GM23338 (cell line): Measurements from ENCODE around the gene LYZL6. TPM values are rescaled to one million over a fixed set of nuclear protein-coding genes. Genes with fewer than 3 reads are reported as not detected.

Source experiments
- ATAC-seq: fragments of 200-7000 bp; cut with Tn5 transposase; 3 replicates; pipeline ENCODE4 v1.9.1; 2020
- DNase-seq: peaks from one replicate; pipeline ENCODE4 v3.0.0-alpha.2; 2015; ENCODE audit warnings: low spot score
- H2AFZ ChIP-seq: fragments of 200-600 bp; sonication (generic); 2 replicates; pipeline ENCODE4 v1.8.0; 2016; ENCODE audit warnings: antibody characterized with exemption, mild to moderate bottlenecking, moderate library complexity
- H3F3A ChIP-seq: fragments of 200-600 bp; sonication (generic); replicated peaks from 2 replicates; pipeline ENCODE4 v1.8.0; 2017; ENCODE audit warnings: antibody characterized with exemption, mixed run types, low read depth
- H3K27ac ChIP-seq: fragments of 200-600 bp; sonication (generic); 2 replicates; pipeline ENCODE4 v1.6.1; 2016; ENCODE audit warnings: low read depth
- H3K27me3 ChIP-seq: fragments of 200-600 bp; sonication (generic); 2 replicates; pipeline ENCODE4 v1.8.0; 2016; ENCODE audit warnings: mild to moderate bottlenecking, mixed run types, moderate library complexity; ENCODE audit not compliant: insufficient read depth
- H3K36me3 ChIP-seq: fragments of 200-600 bp; sonication (generic); 2 replicates; pipeline ENCODE4 v1.8.0; 2016; ENCODE audit warnings: mild to moderate bottlenecking; ENCODE audit not compliant: insufficient read depth
- H3K4me1 ChIP-seq: fragments of 200-600 bp; sonication (generic); 2 replicates; pipeline ENCODE4 v1.8.0; 2016; ENCODE audit warnings: mild to moderate bottlenecking, moderate library complexity; ENCODE audit not compliant: insufficient read depth
- H3K4me2 ChIP-seq: fragments of 200-600 bp; sonication (generic); 2 replicates; pipeline ENCODE4 v1.7.1; 2017; ENCODE audit warnings: mixed run types
- H3K4me3 ChIP-seq: fragments of 200-600 bp; sonication (generic); 2 replicates; pipeline ENCODE4 v1.6.1; 2016; ENCODE audit warnings: mixed run types
- H3K79me2 ChIP-seq: fragments of 200-600 bp; sonication (generic); replicated peaks from 2 replicates; pipeline ENCODE4 v1.8.0; 2017; ENCODE audit warnings: mild to moderate bottlenecking; ENCODE audit not compliant: insufficient read depth
- H3K9me2 ChIP-seq: fragments of 200-600 bp; sonication (generic); 2 replicates; pipeline ENCODE4 v1.8.0; 2017; ENCODE audit not compliant: insufficient read depth
- H4K20me1 ChIP-seq: fragments of 200-600 bp; sonication (generic); replicated peaks from 2 replicates; pipeline ENCODE4 v1.8.0; 2017; ENCODE audit warnings: mild to moderate bottlenecking; ENCODE audit not compliant: insufficient read depth
- H3K27ac Mint-ChIP-seq: 2 replicates; pipeline ENCODE4 v1.8.0; 2020; ENCODE audit warnings: inconsistent platforms, mild to moderate bottlenecking, moderate library complexity, mixed read lengths
- H3K27me3 Mint-ChIP-seq: 3 replicates; pipeline ENCODE4 v1.8.0; 2022; ENCODE audit warnings: low read depth, mild to moderate bottlenecking, moderate library complexity, mixed read lengths, inconsistent platforms; ENCODE audit not compliant: insufficient read depth, poor library complexity
- H3K36me3 Mint-ChIP-seq: 3 replicates; pipeline ENCODE4 v1.8.0; 2021; ENCODE audit warnings: low read depth, mild to moderate bottlenecking, inconsistent platforms, moderate library complexity, mixed read lengths
- H3K4me1 Mint-ChIP-seq: 3 replicates; pipeline ENCODE4 v1.8.0; 2020; ENCODE audit warnings: mild to moderate bottlenecking, inconsistent platforms, mixed read lengths
- H3K4me3 Mint-ChIP-seq: 3 replicates; pipeline ENCODE4 v1.8.0; 2021; ENCODE audit warnings: moderate library complexity, mild to moderate bottlenecking, inconsistent platforms, mixed read lengths
- H3K9me3 Mint-ChIP-seq: 3 replicates; pipeline ENCODE4 v1.8.0; 2020; ENCODE audit warnings: moderate library complexity, mild to moderate bottlenecking, inconsistent platforms, mixed read lengths
- CREB1 ChIP-seq: fragments of 250-450 bp; sonication (Bioruptor Pico); IDR thresholded peaks from 2 replicates; pipeline ENCODE4 v1.5.0; 2020; ENCODE audit warnings: low read depth, mild to moderate bottlenecking, moderate library complexity
- CTCF ChIP-seq, 2 experiments: fragments of 200-600 bp in 1 of 2; sonication (generic) in 1 of 2; conservative IDR thresholded peaks; 2 replicates each; pipeline versions ENCODE4 v1.5.1 to v1.6.1; 2016 to 2017; ENCODE audit warnings: antibody characterized with exemption in 2 of 2, low read depth in 2 of 2, mild to moderate bottlenecking in 2 of 2, moderate library complexity in 1 of 2
- ETS1 ChIP-seq: IDR thresholded peaks from 2 replicates; pipeline ENCODE4 v1.6.1; 2016; ENCODE audit warnings: antibody characterized with exemption
- EZH2 ChIP-seq: fragments of 200-600 bp; sonication (generic); IDR thresholded peaks from one replicate; pipeline ENCODE4 v1.8.0; 2017; ENCODE audit warnings: antibody characterized with exemption, mild to moderate bottlenecking, low read depth; ENCODE audit not compliant: unreplicated experiment
- EZH2phosphoT487 ChIP-seq: fragments of 200-600 bp; sonication (generic); IDR thresholded peaks from one replicate; pipeline ENCODE4 v1.8.1; 2018; ENCODE audit warnings: antibody characterized with exemption; ENCODE audit not compliant: unreplicated experiment
- JUNB ChIP-seq: IDR thresholded peaks from one replicate; pipeline ENCODE4 v1.6.1; 2016; ENCODE audit warnings: antibody characterized with exemption; ENCODE audit not compliant: unreplicated experiment
- NANOG ChIP-seq: IDR thresholded peaks from 2 replicates; pipeline ENCODE4 v1.6.1; 2016; ENCODE audit warnings: antibody characterized with exemption, borderline replicate concordance
- POLR2AphosphoS5 ChIP-seq: IDR thresholded peaks from 2 replicates; pipeline ENCODE4 v1.6.1; 2016; ENCODE audit warnings: antibody characterized with exemption, low read depth
- REST ChIP-seq: IDR thresholded peaks from one replicate; pipeline ENCODE4 v1.6.1; 2018; ENCODE audit warnings: antibody characterized with exemption; ENCODE audit not compliant: unreplicated experiment
- STAT1 ChIP-seq: IDR thresholded peaks from one replicate; pipeline ENCODE4 v1.6.1; 2016; ENCODE audit warnings: antibody characterized with exemption; ENCODE audit not compliant: unreplicated experiment
- ZNF114 ChIP-seq: fragments of 250-450 bp; sonication (Bioruptor Pico); IDR thresholded peaks from 2 replicates; pipeline ENCODE4 v1.5.0; 2020; ENCODE audit warnings: mild to moderate bottlenecking, moderate library complexity
- ZNF331 ChIP-seq: fragments of 250-450 bp; sonication (Bioruptor Pico); IDR thresholded peaks from 2 replicates; pipeline ENCODE4 v1.5.0; 2020; ENCODE audit warnings: low read depth, mild to moderate bottlenecking, moderate library complexity
- ZNF462 ChIP-seq: fragments of 250-450 bp; sonication (Bioruptor Pico); IDR thresholded peaks from 2 replicates; pipeline ENCODE4 v1.5.0; 2020; ENCODE audit warnings: mild to moderate bottlenecking, moderate library complexity
- polyA plus RNA-seq: library from polyadenylated mRNA; unstranded; fragments of >200 nt; fragmentation: Nextera tagmentation; extraction: Ambion mirVana; gene quantifications from 2 replicates; pipeline ENCODE4 v1.2.1, GENCODE V29; 2016
- total RNA-seq: library from RNA; depleted of rRNA; stranded (reverse); fragments of >200 nt; shearing (Covaris generic); gene quantifications from 2 replicates; pipeline ENCODE4 v1.2.3, GENCODE V29; 2014

The LYZL6 gene
- total and polyA plus RNA-seq, 2 experiments from 2014 or later: not detected

- H3K27ac ChIP-seq: no peak overlapping the region
- H2AFZ ChIP-seq: no peak overlapping the region
- H3K27me3 ChIP-seq: no peaks in the 10 kb centered on the region
- TF ChIP-seq EZH2: no peak
- TF ChIP-seq ZNF331 (CRISPR knock-in tag): no peak
- TF ChIP-seq REST: no peak
- no peak for TF ChIP-seq CTCF (conservative IDR thresholded peaks at IDR 0.05; ENCODE audit: low read depth in 2 of 2)
- TF ChIP-seq ZNF114 (CRISPR knock-in tag): no peak
- no peak for TF ChIP-seq CREB1 (CRISPR knock-in tag)
- TF ChIP-seq JUNB: no peak
- TF ChIP-seq EZH2phosphoT487: no peak
- no peak for TF ChIP-seq ZNF462
- TF ChIP-seq ETS1: no peak
- no peak for TF ChIP-seq POLR2AphosphoS5
- no peak for TF ChIP-seq STAT1
- no peak for TF ChIP-seq NANOG
- Mint-ChIP-seq H3K27me3 (peaks cover 3% of the 10 kb centered on the region), H3K4me1 (no peaks in the 10 kb centered on the region), H3K4me3 (no peak overlapping the region), H3K9me3 (peaks cover 68% of the 10 kb centered on the region), H3K36me3 (peaks cover 44% of the 10 kb centered on the region), H3K27ac (no peak overlapping the region)
- H3K9me2 ChIP-seq: peaks cover 6% of the 10 kb centered on the region; the same call in 1 of the 2 replicates
- H3F3A ChIP-seq: no peaks in the 10 kb centered on the region
- H3K79me2 ChIP-seq: no peaks in the 10 kb centered on the region
- ATAC-seq (no peak), DNase-seq (no peak)
- no peaks in the 10 kb centered on the region for H4K20me1 ChIP-seq
- no peak overlapping the region for H3K4me2 ChIP-seq
- H3K4me3 ChIP-seq: no peak overlapping the region
- H3K36me3 ChIP-seq: no peaks in the 10 kb centered on the region
- no peaks in the 10 kb centered on the region for H3K4me1 ChIP-seq
Observed at GRCh38 chr17:35914354-35914753, 29.2 kb downstream of the LYZL6 start.
